Activated gamma-delta T cell treated with anti-CD3 and anti-CD28 coated beads, Interleukin-2, amount 50 U/mL, for 16 hours (primary cell): ENCODE measurements around the gene SH3RF3.
"Not testable (repeated sequence)": the region's sequence is repeated elsewhere in the genome, so short reads cannot be mapped to it uniquely, and the experiment has no call there.

Experiments
- DNase-seq: peaks from one replicate; pipeline ENCODE4 v3.0.0-alpha.2; 2020; ENCODE audit warnings: low read depth

The SH3RF3 gene

GRCh38 chr2:109527846-109528705, 399.1 kb downstream of the SH3RF3 start:
- DNase-seq, result no peak

DNA sequence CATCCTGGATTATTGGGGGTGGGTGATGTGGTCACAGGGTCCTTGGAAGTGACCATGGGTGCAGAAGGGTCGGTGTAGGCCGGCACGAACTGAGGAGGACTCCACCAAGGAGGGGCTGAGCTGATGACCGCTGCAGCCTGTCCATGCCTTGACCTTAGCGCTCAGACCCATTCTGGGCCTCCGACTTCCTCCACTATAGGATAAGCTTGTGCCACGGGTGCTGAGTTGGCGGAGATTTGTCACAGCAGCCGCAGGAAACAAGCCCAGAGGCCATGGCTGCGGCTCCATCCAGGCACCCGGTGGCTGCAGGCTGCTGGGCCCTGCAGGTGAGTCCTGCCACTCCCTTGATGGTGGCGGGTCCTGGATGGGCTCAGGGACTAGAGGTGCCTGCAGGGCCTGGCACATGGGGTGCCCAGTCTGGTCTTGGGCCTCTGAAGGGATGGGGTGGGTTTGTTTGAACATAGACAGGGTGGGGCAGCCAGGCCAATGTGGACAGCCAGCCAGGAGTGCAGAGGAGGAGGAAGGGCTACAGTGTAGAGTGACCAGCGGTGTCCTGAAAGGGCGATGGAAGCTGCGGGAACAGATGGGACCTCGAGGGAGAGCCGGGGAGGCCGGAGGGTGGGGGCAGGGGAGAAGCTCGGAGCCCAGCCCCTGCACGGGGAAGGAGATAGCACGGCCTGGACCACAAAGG, 400.0 kb downstream of the SH3RF3 start:
- no peak for DNase-seq

DNA sequence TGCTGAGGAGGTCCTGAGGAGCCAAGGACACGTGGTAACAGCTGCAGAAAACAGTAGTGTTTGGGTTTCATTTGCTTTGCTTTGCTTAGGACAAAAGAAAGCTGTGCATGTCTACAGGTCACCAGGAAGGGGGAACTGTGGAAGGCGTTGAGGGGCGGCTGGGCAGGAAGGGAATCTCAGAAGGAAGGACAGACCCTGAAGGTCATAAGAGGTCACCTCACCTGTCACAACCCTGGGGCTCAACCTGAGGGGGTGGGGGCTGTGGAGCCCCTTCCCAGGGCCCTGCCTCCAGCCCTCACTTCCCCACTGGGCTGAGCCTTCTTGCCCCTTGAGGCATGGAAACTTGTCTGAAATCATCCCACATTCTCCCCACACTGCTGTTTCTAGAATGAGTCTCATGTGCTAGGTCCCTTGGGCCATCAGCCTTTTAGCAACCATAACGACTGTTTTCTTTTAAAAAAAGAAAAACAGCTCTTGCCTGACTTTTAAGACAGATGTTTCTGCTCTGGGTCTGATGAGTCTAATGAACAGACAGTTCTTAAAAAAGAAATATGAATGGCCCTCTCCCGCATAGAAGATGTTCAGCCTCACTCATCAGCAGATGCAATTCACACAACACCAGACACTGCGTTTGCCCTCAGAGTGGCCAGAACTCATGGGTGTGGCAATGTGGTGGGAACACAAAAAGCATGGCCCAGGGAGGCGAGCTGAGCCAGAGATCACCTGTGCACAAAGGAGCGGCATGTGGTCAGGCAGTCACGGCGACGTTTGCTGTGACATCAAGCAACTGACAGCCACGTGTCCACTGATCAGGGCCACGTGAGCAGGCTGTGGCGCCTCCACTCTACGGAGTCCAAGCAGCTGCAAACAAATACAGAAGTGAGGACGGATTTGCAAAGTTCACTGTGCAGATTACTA, 400.8 kb downstream of the SH3RF3 start:
- no peak for DNase-seq

DNA sequence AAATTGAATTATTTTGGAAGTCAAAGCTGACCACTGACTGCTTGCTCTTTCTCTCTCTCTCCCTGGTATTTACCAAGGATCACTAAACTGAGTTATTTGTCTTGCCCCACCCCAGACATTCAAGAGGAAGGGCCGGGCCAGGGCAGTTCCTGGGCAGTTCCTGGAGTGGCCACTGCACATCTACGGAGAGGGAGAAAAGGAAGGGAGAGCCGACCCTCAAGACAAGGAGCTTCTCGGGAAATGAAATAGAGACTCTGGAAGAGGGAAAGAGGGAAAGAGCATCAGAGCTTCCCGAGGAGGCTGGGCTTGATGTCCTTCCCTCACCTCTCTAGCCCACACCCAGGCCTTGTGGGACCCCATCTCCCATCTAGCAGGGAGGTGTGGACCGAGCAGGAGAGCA, 401.7 kb downstream of the SH3RF3 start:
- no peak for DNase-seq

- no peak for DNase-seq
Measured at GRCh38 chr2:109531221-109531620, 402.2 kb downstream of the SH3RF3 start.

DNA sequence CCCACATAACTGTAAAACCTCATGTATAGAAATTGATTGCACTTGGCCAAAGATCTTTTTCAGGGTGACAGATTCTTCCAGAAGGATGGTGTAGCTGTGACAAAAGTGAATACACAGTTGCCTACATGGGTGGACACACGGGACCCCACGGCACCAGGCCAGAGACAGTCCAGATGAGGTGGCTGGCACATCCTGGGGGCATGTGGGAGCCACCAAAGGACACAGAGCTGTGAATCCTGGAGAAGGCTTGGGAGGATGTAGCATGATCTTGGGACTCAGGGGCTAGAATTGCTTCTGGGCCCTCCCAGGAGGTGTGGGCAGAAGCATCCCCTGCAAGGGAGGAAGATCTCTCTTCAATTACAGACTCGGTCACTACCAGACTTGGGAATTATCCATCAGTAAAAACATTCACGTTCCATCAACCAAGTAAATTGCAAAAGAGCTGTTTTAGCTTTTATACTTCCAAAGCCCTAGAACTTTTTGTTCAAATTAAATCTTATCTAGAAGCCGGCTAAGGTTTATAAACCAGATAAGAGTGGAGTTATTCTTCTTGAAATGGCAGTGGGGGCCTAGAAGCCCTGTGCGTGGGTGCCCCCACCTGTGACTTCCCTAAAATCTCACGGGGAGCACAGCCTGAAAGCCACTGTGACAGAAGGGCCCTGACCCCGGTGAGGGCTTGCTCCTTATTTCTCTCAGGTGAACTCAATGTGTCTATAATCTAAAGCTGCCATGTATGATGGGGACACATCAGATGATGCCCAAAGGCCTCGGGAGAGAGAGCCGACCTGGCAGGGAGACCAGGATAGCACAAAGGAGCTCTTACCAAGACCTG, 403.1 kb downstream of the SH3RF3 start:
- DNase-seq, result no peak

GRCh38 chr2:109532728-109533076, 403.7 kb downstream of the SH3RF3 start:
- DNase-seq, result no peak

GRCh38 chr2:109533823-109534222, 404.8 kb downstream of the SH3RF3 start:
- no peak for DNase-seq

- no peak for DNase-seq
Measured at GRCh38 chr2:109535217-109535946, 406.4 kb downstream of the SH3RF3 start.

DNA sequence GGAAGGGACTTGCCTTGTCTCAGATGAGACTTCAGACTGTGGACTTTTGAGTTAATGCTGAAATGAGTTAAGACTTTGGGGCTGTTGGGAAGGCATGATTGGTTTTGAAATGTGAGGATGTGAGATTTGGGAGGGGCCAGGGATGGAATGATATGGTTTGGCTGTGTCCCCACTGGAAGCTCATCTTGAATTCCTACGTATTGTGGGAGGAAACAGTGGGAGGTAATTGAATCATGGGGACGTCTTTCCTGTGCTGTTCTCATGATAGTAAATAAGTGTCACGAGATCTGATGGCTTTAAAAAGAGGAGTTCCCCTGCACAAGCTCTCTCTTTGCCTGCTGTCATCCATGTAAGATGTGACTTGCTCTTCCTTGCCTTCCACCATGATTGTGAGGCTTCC, 407.6 kb downstream of the SH3RF3 start:
- not testable (repeated sequence) for DNase-seq

- DNase-seq, result no peak
Measured at GRCh38 chr2:109537565-109538222, 408.7 kb downstream of the SH3RF3 start.

DNA sequence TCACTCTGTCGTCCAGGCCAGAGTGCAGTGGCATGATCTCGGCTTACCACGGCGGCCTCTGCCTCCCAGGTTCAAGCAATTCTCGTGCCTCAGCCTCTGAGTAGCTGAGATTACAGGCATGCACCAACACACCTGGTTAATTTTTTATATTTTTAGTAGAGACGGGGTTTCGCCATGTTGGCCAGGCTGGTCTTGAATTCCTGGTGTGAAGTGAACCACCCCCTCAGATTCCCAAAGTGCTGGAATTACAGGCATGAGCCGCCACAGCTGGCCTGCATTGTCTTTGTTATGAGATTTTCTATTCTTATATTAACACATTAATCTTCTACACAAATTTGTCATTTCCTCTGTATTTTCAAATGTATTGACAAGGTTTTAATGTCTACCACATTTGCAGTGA, 409.5 kb downstream of the SH3RF3 start:
- DNase-seq, result no peak

GRCh38 chr2:109542384-109542783, 413.4 kb downstream of the SH3RF3 start:
- DNase-seq, result no peak

DNA sequence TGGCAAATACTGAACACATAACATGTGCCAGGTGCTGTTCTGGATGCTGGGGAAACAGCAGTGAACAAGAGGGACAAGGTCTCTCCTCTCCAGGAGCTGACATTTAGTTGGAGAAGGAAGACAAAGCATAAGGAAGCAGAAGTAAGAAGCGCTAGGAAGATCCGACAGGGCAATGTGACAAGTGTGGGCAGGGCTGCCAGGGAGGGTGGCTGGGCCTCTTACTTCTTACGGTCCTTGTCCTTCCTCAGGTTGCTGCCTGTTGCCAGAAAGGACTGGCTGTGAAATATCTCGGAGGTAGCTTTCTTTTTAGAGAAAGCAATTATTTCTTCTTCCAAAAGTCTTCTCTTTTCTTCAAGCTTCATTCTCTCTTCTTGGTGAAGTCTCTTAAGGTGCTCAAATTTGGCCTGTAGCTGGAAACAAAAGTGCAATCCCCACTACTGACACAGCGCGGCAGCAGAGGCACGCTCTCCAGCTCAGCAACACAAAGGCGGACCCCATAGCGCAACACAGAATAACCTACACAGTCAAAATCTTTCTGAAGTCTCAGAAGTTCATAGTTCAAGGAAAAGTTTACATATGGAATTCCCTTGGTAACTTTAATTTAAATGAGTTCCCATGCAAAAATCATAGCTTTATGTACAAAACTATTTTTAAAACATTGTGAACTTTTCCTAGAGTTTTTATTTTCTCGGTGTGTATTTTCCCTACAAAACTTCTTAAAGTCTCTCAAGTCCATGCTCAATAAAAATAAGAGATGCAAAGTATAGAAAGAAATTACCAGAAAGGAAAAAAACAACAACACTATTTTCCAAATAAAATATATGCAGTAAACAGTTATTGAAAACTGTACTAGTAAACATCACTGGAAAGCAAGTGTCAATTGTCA, 417.1 kb downstream of the SH3RF3 start:
- DNase-seq, result peak; percentile 18

- no peak for DNase-seq
Measured at GRCh38 chr2:109547280-109547679, 418.3 kb downstream of the SH3RF3 start.

DNA sequence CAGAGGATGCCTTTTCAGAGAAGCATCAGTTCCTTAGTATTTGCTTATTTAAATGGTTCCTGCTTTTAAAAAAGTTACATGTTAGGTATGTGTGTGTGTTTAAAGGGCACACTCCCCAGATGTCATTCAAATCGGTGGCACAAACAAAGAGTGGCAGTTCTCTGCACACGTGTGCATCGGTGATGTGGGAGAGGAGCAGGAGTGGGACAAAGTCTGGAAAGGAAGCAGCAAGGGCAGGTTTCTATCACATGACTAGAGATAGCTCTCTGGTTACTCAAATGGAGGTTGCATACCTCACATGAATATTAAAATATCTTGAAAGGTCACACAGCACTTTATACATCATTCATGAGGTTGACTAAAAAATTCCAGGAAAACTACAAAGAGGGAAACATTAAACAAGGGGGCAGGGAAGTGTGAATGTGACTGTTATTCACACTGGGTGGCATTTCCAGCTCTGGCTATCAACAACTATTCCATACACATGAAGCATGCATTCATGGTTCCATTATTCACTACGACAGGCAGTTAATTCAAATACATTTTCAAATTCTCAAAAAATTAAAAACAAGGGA, 420.1 kb downstream of the SH3RF3 start:
- no peak for DNase-seq
